HG03095 (cell line): Measurements from ENCODE around the gene TRIM54.
"Not testable (repeated sequence)": the region's sequence is repeated elsewhere in the genome, so short reads cannot be mapped to it uniquely, and the experiment has no call there.

Experiments used
- ATAC-seq: cut with Tn5 transposase; IDR thresholded peaks from one replicate; pipeline ENCODE4 v1.9.1; 2021; ENCODE audit warnings: moderate library complexity; ENCODE audit not compliant: unreplicated experiment

Gene TRIM54

GRCh38 chr2:27309651-27310050 lies 27.4 kb downstream of the TRIM54 start:
- ATAC-seq, result no peak

GRCh38 chr2:27312152-27312551 lies 29.9 kb downstream of the TRIM54 start:
- ATAC-seq, result no peak

DNA sequence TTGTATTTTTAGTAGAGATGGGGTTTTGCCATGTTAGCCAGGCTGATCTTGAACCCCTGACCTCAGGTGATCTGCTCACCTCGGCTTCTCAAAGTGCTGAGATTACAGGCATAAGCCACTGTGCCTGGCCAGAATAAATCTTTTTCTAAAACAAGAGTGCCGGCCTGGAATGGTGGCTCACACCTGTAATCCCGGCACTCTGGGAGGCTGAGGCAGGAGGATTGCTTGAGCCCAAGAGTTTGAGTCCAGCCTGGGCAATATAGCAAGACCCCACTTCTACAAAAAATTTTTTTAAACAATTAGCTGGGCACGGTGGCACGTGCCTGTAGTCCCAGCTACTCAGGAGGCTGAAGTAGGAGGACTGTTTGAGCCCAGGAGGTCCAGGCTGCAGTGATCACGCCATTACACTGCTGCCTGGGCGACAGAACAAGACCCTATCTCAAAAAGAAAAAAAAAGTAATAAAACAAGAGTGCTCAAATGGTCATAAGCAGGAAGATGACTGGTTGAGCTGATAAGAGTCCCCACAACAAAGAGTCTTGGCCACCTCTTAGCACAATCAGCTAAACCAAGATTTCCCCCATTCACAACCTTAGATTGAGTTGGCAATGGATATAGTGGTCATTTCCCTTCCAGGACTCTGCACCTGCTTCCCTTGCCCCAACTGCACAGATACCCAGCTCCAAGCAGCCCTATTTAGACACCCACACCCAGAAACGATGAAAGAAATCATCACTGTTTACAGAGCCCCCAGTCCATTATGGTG lies 31.8 kb downstream of the TRIM54 start:
- ATAC-seq, result no peak

DNA sequence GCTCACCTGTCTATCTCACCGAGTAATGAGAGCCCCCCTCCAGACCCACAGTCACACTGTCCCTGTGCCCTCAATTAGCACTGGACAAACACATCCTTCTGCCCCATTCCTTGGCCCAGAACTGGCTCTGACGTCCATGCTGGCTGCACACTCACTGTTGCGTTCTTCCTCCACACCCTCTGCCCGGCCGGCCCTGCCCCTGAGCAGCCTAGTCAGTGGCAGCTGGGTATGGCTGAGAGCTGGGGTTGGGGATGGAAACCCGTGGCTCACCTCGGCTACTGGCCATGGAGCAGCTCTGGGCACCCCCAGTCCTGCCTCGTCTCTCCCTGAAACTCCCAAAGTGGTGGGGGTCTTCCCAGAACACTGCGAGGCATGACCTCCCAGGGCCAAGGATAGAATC lies 32.5 kb downstream of the TRIM54 start:
- no peak for ATAC-seq

DNA sequence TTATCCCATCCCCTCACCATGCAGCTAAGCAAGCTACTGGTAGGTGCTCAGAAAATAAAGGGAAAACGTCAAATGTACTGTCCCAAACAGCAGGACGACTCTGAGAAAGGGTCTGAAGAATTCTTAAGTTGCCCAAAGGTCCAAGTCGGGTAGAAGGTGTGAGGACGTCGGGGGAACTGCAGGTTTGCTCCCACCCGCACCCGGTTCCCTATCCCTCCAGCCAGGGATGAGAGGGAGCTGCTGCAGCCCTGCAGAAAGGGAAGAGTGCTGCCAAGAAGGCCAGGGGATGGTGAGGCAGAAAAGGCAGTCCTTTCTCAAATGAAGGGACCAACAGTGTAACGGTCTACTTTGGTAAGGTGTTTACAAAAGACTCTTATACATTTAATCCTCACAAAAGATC lies 32.9 kb downstream of the TRIM54 start:
- no peak for ATAC-seq

GRCh38 chr2:27316655-27317412 lies 34.6 kb downstream of the TRIM54 start:
- no peak for ATAC-seq

GRCh38 chr2:27319839-27320238 lies 37.6 kb downstream of the TRIM54 start:
- not testable (repeated sequence) for ATAC-seq

DNA sequence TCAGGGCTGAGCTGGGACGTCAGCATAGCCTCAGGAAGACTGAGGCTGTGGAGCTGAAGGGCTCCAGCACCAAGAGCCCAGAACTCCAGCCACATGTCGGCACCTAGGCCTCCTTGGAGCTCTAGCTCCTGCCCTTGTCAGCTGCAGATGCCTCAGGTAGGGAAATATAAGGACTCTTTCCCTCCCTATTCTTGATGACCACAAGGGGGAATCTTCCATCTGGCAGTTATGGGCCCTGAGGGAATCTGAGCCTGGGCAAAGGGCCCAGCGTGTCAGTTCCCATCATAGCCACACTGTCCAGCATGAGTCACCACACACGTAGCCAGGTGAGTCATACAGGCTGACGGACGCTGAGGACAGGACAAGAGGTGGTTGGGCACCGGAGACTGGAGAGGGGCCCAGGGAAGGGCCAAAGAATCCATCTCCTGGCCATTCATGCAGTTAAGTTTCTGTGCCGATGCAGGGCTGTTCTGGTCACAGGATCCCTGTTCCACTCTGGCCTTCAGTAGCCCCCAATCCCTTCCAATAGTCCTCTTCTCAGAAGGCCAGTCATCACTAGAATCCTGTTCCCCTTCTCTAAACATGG lies 38.8 kb downstream of the TRIM54 start:
- ATAC-seq, result no peak

- no peak for ATAC-seq
Observed at GRCh38 chr2:27322301-27322765, 40.1 kb downstream of the TRIM54 start.

GRCh38 chr2:27322766-27323595 lies 40.8 kb downstream of the TRIM54 start, which contains the start of gene MPV17:
Gene MPV17 (minus strand): TSS chr2:27323097. CDS start chr2:27322517, 580 bp downstream.
- peak; percentile 93 for ATAC-seq

GRCh38 chr2:27323596-27324285 lies 41.5 kb downstream of the TRIM54 start:
- no peak for ATAC-seq

DNA sequence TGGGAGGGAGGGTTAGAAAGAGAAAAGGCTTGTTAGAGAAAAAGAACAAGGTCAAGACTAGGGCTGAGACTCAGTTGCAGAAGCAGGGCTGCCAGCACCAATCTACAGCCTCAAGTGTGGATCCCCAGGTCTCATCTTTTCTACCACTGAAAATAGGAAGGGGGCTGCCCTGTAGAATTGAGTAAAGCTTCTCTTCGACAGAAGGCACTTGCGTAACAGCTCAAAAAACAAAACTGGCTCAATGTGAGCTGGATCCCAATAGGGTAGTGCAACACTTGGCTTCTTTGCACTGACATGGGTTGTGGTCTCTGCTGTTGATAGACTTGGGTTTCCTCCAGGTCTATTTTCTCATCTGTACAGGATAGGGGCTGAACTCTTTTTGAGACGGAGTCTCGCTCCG lies 42.5 kb downstream of the TRIM54 start:
- ATAC-seq, result no peak

GRCh38 chr2:27335311-27335710 lies 53.1 kb downstream of the TRIM54 start:
- ATAC-seq, result no peak

GRCh38 chr2:27336173-27336572 lies 53.9 kb downstream of the TRIM54 start:
- ATAC-seq, result no peak

DNA sequence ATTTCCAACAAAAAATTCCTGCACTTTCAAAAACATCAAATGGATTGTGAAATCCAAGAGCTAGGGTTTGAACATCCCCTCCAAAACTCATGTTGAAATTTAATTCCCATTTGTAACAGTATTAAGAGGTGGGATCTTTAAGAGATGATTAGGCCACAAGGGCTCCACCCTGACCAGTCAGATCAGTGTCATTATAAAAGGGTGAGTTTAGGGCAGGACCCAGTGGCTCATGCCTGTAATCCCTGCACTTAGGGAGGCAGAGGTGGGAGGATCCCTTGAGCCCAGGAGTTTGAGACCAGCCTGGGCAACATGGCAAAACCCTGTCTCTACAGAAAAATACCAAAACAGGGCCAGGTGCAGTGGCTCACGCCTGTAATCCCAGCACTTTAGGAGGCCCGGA lies 65.4 kb downstream of the TRIM54 start:
- no peak for ATAC-seq

GRCh38 chr2:27350106-27350693 lies 68.0 kb downstream of the TRIM54 start:
- ATAC-seq, result no peak

- no peak for ATAC-seq
Observed at GRCh38 chr2:27351802-27352598, 69.8 kb downstream of the TRIM54 start.

GRCh38 chr2:27353386-27353761 lies 71.1 kb downstream of the TRIM54 start:
- not testable (repeated sequence) for ATAC-seq
